Karpas-422 (cell line): ENCODE measurements around the gene IREB2. TPM values are rescaled to one million over a fixed set of nuclear protein-coding genes. Genes with fewer than 3 reads are reported as not detected.

Source experiments
- total RNA-seq: library from RNA; depleted of rRNA; stranded (reverse); fragments of >200 nt; shearing (Covaris generic); gene quantifications from 2 replicates; pipeline ENCODE4 v1.2.3, GENCODE V29; 2014; ENCODE audit warnings: low replicate concordance; rRNA removed

The IREB2 gene
- total RNA-seq, 1 experiment from 2014 or later = 36.2 TPM

Other genes with a start within 250 kb of the IREB2 start
- gene ACSBG1, start 203.7 kb upstream of the IREB2 start, total RNA-seq = not detected in 2 replicates
- gene DNAJA4, start 173.7 kb upstream of the IREB2 start, total RNA-seq = not detected in 2 replicates
- gene SKIC8, start 138.6 kb upstream of the IREB2 start, total RNA-seq = 96.9 and 134 TPM in 2 replicates
- gene CRABP1, start 97.9 kb upstream of the IREB2 start, total RNA-seq = not detected in 2 replicates
- gene HYKK, start 69.4 kb downstream of the IREB2 start, total RNA-seq = 0.47 and 1.2 TPM in 2 replicates
- gene PSMA4, start 102.2 kb downstream of the IREB2 start, total RNA-seq = 137 and 197 TPM in 2 replicates
- gene CHRNA5, start 127.3 kb downstream of the IREB2 start, total RNA-seq = 0.11 TPM in 1 of 2 replicates, not detected in the other
- gene CHRNA3, start 182.8 kb downstream of the IREB2 start, total RNA-seq = not detected in 2 replicates
- gene CHRNB4, start 203.0 kb downstream of the IREB2 start, total RNA-seq = not detected in 2 replicates